Hepatocyte (in vitro differentiated cells): ENCODE results near the gene PCNX4.

Experiments
- CTCF ChIP-seq: fragments of 200-600 bp; sonication (generic); IDR thresholded peaks from 2 replicates; pipeline ENCODE4 v1.5.1; 2016; ENCODE audit warnings: antibody characterized with exemption, mild to moderate bottlenecking; ENCODE audit not compliant: poor library complexity
- EZH2 ChIP-seq: fragments of 200-600 bp; sonication (generic); IDR thresholded peaks from 2 replicates; pipeline ENCODE4 v1.6.1; 2016; ENCODE audit warnings: antibody characterized with exemption, mild to moderate bottlenecking, borderline replicate concordance
- EZH2phosphoT487 ChIP-seq: fragments of 200-600 bp; sonication (generic); IDR thresholded peaks from one replicate; pipeline ENCODE4 v1.6.1; 2018; ENCODE audit warnings: antibody characterized with exemption, mild to moderate bottlenecking, low read depth, moderate library complexity; ENCODE audit not compliant: unreplicated experiment, severe bottlenecking

DNA sequence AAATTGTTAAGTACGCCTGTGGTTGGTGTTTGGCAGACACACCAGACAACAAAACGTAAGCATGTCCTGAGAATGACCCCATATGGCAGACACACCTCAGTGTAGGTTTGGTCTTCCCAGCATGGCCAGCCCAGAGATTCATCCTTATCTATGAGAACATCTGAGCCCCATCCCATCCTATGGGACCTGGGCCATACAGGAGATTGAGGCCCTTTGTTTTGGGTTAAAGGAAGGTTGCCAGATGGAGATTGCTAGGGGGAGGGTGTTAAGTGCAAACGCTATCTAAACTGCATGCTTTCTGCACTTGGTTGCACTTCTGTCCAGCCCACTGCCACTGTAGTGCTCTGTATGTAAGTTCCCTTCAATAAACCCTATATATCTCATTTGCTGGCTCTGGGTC lies 4.1 kb upstream of the PCNX4 start:
- no peak for TF ChIP-seq CTCF
- TF ChIP-seq EZH2: no peak
- TF ChIP-seq EZH2phosphoT487: no peak
